ENCODE results near the gene PAFAH1B2.

Gene PAFAH1B2

DNA sequence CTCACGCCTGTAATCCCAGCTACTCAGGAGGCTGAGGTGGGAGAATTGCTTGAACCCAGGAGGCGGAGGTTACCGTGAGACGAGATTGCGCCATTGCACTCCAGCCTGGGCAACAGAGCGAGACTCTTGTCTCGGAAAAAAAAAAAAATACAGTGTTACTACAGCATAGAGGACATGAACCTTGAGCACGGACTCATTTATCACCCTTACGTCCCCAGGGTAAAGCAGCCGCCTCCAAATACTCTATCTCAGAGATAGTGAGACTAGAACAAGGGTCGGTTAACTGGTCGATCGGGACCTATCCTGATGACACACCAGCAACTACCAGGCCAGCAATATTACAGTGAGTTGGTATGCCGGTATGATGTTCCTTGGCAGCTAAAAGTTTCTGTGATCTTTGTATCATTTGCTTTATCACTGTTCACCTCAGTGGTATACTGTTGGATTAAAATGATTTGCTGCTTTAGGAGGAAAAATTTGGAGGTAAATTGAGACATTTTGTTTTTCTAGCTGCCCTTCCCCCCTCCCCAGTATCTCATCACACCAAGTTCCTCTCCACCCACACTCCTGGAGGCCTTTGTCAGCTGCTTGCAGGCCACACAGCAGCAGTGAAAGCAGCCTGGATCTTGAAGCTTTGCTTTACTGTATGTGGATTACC is 27.4 kb downstream of the PAFAH1B2 start:
- H3K4ac ChIP-seq (ENCODE audit: low read length) = no peak overlapping the region
- no peak overlapping the region for H2BK120ac ChIP-seq (ENCODE audit: low read depth, low read length)
- no peak overlapping the region for H3K4me2 ChIP-seq (ENCODE audit: insufficient read depth, low read length, poor library complexity, severe bottlenecking)
- H3K27ac ChIP-seq (replicated peaks; ENCODE audit: low read length) = no peak overlapping the region
- H2AFZ ChIP-seq (ENCODE audit: low read length) = no peak overlapping the region
- no peak overlapping the region for H3K18ac ChIP-seq (ENCODE audit: low read length)
- no CpG with 5 or more reads among the region's 14 CpGs for WGBS, 2 donors (ENCODE audit: extremely low coverage in 2 of 2, insufficient read length in 2 of 2, insufficient replicate concordance in 1 of 2)
- no peaks in the 10 kb centered on the region for H3K79me1 ChIP-seq (ENCODE audit: low read depth, low read length)
- H2BK5ac ChIP-seq (ENCODE audit: low read length) = no peak overlapping the region
- no peak overlapping the region for H4K91ac ChIP-seq (ENCODE audit: low read depth, low read length, poor library complexity)
- H2BK12ac ChIP-seq (ENCODE audit: low read length) = no peak overlapping the region
- H2AK5ac ChIP-seq (ENCODE audit: low read depth, low read length) = no peak overlapping the region
- no peak overlapping the region for H2BK15ac ChIP-seq (ENCODE audit: low read length)
- H3K27me3 ChIP-seq (ENCODE audit: control insufficient read depth in 3 of 3, insufficient read depth in 3 of 3, low read depth in 1 of 3, low read length in 3 of 3) = no peaks in the 10 kb centered on the region
- DNase-seq (ENCODE audit: low spot score) = no peak
- H4K8ac ChIP-seq (ENCODE audit: low read depth, low read length) = no peak overlapping the region
- H3K14ac ChIP-seq (ENCODE audit: low read length) = no peak overlapping the region
- no peaks in the 10 kb centered on the region for H3K9me3 ChIP-seq (replicated peaks in 1 of 2; ENCODE audit: control insufficient read depth in 2 of 2, insufficient read depth in 1 of 2, low read depth in 1 of 2, low read length in 2 of 2)
- H3K9ac ChIP-seq (ENCODE audit: low read depth, low read length, poor library complexity) = no peak overlapping the region
- H3K4me3 ChIP-seq (ENCODE audit: low read length in 2 of 2) = no peak overlapping the region
- peaks cover 10 to 57% of the 10 kb centered on the region in 2 donors for H3K36me3 ChIP-seq (replicated peaks in 1 of 2; ENCODE audit: control insufficient read depth in 2 of 2, insufficient read depth in 2 of 2, low read length in 2 of 2)
- peaks cover 5 to 10% of the 10 kb centered on the region in 2 donors for H3K4me1 ChIP-seq (ENCODE audit: control insufficient read depth in 2 of 2, insufficient read depth in 1 of 2, low read depth in 1 of 2, low read length in 2 of 2)
- H3K23ac ChIP-seq (ENCODE audit: low read depth, low read length, poor library complexity) = no peak overlapping the region

GRCh38 chr11:117172724-117173421 is 28.8 kb downstream of the PAFAH1B2 start:
- no peak overlapping the region for H4K8ac ChIP-seq (ENCODE audit: low read depth, low read length)
- H2BK5ac ChIP-seq (ENCODE audit: low read length) = no peak overlapping the region
- H2BK12ac ChIP-seq (ENCODE audit: low read length) = no peak overlapping the region
- H3K14ac ChIP-seq (ENCODE audit: low read length) = no peak overlapping the region
- no peak overlapping the region for H3K9ac ChIP-seq (ENCODE audit: low read depth, low read length, poor library complexity)
- no peak overlapping the region for H3K23ac ChIP-seq (ENCODE audit: low read depth, low read length, poor library complexity)
- no peaks in the 10 kb centered on the region for H3K27me3 ChIP-seq (ENCODE audit: control insufficient read depth in 3 of 3, insufficient read depth in 3 of 3, low read depth in 1 of 3, low read length in 3 of 3)
- no peak overlapping the region for H2BK120ac ChIP-seq (ENCODE audit: low read depth, low read length)
- no peak overlapping the region for H3K18ac ChIP-seq (ENCODE audit: low read length)
- no peaks in the 10 kb centered on the region for H3K79me1 ChIP-seq (ENCODE audit: low read depth, low read length)
- no CpG with 5 or more reads among the region's 14 CpGs for WGBS, 2 donors (ENCODE audit: extremely low coverage in 2 of 2, insufficient read length in 2 of 2, insufficient replicate concordance in 1 of 2)
- no peaks in the 10 kb centered on the region for H3K9me3 ChIP-seq (replicated peaks in 1 of 2; ENCODE audit: control insufficient read depth in 2 of 2, insufficient read depth in 1 of 2, low read depth in 1 of 2, low read length in 2 of 2)
- no peak for DNase-seq (ENCODE audit: low spot score)
- no peak overlapping the region for H2BK15ac ChIP-seq (ENCODE audit: low read length)
- H4K91ac ChIP-seq (ENCODE audit: low read depth, low read length, poor library complexity) = no peak overlapping the region
- peaks cover 7 to 10% of the 10 kb centered on the region in 2 donors for H3K4me1 ChIP-seq (ENCODE audit: control insufficient read depth in 2 of 2, insufficient read depth in 1 of 2, low read depth in 1 of 2, low read length in 2 of 2)
- H2AFZ ChIP-seq (ENCODE audit: low read length) = no peak overlapping the region
- no peak overlapping the region for H2AK5ac ChIP-seq (ENCODE audit: low read depth, low read length)
- H3K4me2 ChIP-seq (ENCODE audit: insufficient read depth, low read length, poor library complexity, severe bottlenecking) = no peak overlapping the region
- H3K27ac ChIP-seq (replicated peaks; ENCODE audit: low read length) = no peak overlapping the region
- peaks cover 4 to 43% of the 10 kb centered on the region in 2 donors for H3K36me3 ChIP-seq (replicated peaks in 1 of 2; ENCODE audit: control insufficient read depth in 2 of 2, insufficient read depth in 2 of 2, low read length in 2 of 2)
- H3K4ac ChIP-seq (ENCODE audit: low read length) = no peak overlapping the region
- H3K4me3 ChIP-seq (ENCODE audit: low read length in 2 of 2) = no peak overlapping the region

DNA sequence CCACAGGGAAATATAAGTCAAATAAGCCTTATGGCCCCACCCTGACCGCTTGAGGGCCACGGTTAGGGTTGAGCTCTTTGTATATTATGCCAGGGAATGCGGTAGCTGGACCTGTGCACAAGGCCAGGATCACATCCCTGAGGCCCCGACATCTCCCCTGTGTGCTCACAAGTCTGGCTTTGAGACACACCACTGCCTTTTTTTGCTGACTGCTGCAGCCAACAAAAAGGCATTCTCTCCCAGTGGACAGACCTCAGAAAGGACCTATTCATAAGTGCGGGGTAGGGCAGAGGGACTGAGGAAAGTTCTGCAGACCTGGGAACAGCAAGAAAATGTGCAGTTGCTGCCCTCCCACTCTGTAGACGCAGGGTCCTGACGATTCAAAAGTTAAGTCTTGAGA is 31.0 kb downstream of the PAFAH1B2 start:
- Histone ChIP-seq H3K14ac (ENCODE audit: low read length) (no peak overlapping the region), H3K79me1 (ENCODE audit: low read depth, low read length) (no peaks in the 10 kb centered on the region), H4K8ac (ENCODE audit: low read depth, low read length) (no peak overlapping the region), H3K4me3 (ENCODE audit: low read length in 2 of 2) (no peak overlapping the region), H2AK5ac (ENCODE audit: low read depth, low read length) (peak overlapping the region; percentile 53), H4K91ac (ENCODE audit: low read depth, low read length, poor library complexity) (no peak overlapping the region), H2AFZ (ENCODE audit: low read length) (no peak overlapping the region), H2BK15ac (ENCODE audit: low read length) (no peak overlapping the region), H3K18ac (ENCODE audit: low read length) (peak overlapping the region; percentile 67), H3K27me3 (ENCODE audit: control insufficient read depth in 3 of 3, insufficient read depth in 3 of 3, low read depth in 1 of 3, low read length in 3 of 3) (no peaks in the 10 kb centered on the region), H2BK5ac (ENCODE audit: low read length) (no peak overlapping the region), H3K36me3 (replicated peaks in 1 of 2; ENCODE audit: control insufficient read depth in 2 of 2, insufficient read depth in 2 of 2, low read length in 2 of 2) (peaks cover 2 to 21% of the 10 kb centered on the region in 2 donors), H3K23ac (ENCODE audit: low read depth, low read length, poor library complexity) (no peak overlapping the region), H3K4me1 (ENCODE audit: control insufficient read depth in 2 of 2, insufficient read depth in 1 of 2, low read depth in 1 of 2, low read length in 2 of 2) (peaks cover 19 to 20% of the 10 kb centered on the region in 2 donors), H3K4me2 (ENCODE audit: insufficient read depth, low read length, poor library complexity, severe bottlenecking) (no peak overlapping the region), H2BK120ac (ENCODE audit: low read depth, low read length) (no peak overlapping the region), H3K27ac (replicated peaks; ENCODE audit: low read length) (no peak overlapping the region), H2BK12ac (ENCODE audit: low read length) (no peak overlapping the region), H3K9ac (ENCODE audit: low read depth, low read length, poor library complexity) (no peak overlapping the region), H3K4ac (ENCODE audit: low read length) (no peak overlapping the region), H3K9me3 (replicated peaks in 1 of 2; ENCODE audit: control insufficient read depth in 2 of 2, insufficient read depth in 1 of 2, low read depth in 1 of 2, low read length in 2 of 2) (no peaks in the 10 kb centered on the region)
- no peak for DNase-seq (ENCODE audit: low spot score)
- WGBS, 2 donors (ENCODE audit: extremely low coverage in 2 of 2, insufficient read length in 2 of 2, insufficient replicate concordance in 1 of 2) = no CpG with 5 or more reads among the region's 7 CpGs

- no peaks in the 10 kb centered on the region for H3K27me3 ChIP-seq (ENCODE audit: control insufficient read depth in 3 of 3, insufficient read depth in 3 of 3, low read depth in 1 of 3, low read length in 3 of 3)
- no peak overlapping the region for H3K23ac ChIP-seq (ENCODE audit: low read depth, low read length, poor library complexity)
- H3K27ac ChIP-seq (replicated peaks; ENCODE audit: low read length) = no peak overlapping the region
- H2AK5ac ChIP-seq (ENCODE audit: low read depth, low read length) = no peak overlapping the region
- no peak overlapping the region for H4K8ac ChIP-seq (ENCODE audit: low read depth, low read length)
- H2AFZ ChIP-seq (ENCODE audit: low read length) = no peak overlapping the region
- H2BK12ac ChIP-seq (ENCODE audit: low read length) = no peak overlapping the region
- H3K18ac ChIP-seq (ENCODE audit: low read length) = no peak overlapping the region
- DNase-seq (ENCODE audit: low spot score) = no peak
- no peak overlapping the region for H3K4ac ChIP-seq (ENCODE audit: low read length)
- H3K79me1 ChIP-seq (ENCODE audit: low read depth, low read length) = no peaks in the 10 kb centered on the region
- no CpG with 5 or more reads among the region's 5 CpGs for WGBS, 2 donors (ENCODE audit: extremely low coverage in 2 of 2, insufficient read length in 2 of 2, insufficient replicate concordance in 1 of 2)
- H3K9me3 ChIP-seq (replicated peaks in 1 of 2; ENCODE audit: control insufficient read depth in 2 of 2, insufficient read depth in 1 of 2, low read depth in 1 of 2, low read length in 2 of 2) = peaks cover 0 to under 1% of the 10 kb centered on the region in 2 donors
- no peak overlapping the region for H3K4me2 ChIP-seq (ENCODE audit: insufficient read depth, low read length, poor library complexity, severe bottlenecking)
- H2BK5ac ChIP-seq (ENCODE audit: low read length) = no peak overlapping the region
- H4K91ac ChIP-seq (ENCODE audit: low read depth, low read length, poor library complexity) = no peak overlapping the region
- H2BK15ac ChIP-seq (ENCODE audit: low read length) = no peak overlapping the region
- peaks cover 20 to 21% of the 10 kb centered on the region in 2 donors for H3K4me1 ChIP-seq (ENCODE audit: control insufficient read depth in 2 of 2, insufficient read depth in 1 of 2, low read depth in 1 of 2, low read length in 2 of 2)
- H3K4me3 ChIP-seq (ENCODE audit: low read length in 2 of 2) = no peak overlapping the region
- H2BK120ac ChIP-seq (ENCODE audit: low read depth, low read length) = no peak overlapping the region
- H3K14ac ChIP-seq (ENCODE audit: low read length) = no peak overlapping the region
- H3K9ac ChIP-seq (ENCODE audit: low read depth, low read length, poor library complexity) = no peak overlapping the region
- peaks cover 0 to 15% of the 10 kb centered on the region in 2 donors for H3K36me3 ChIP-seq (replicated peaks in 1 of 2; ENCODE audit: control insufficient read depth in 2 of 2, insufficient read depth in 2 of 2, low read length in 2 of 2)
Observed at GRCh38 chr11:117175781-117176180, 31.7 kb downstream of the PAFAH1B2 start.

Data from neuronal stem cell (in vitro differentiated cells).